Upper lobe of left lung (tissue), 4 donors: Measurements from ENCODE around the gene D2HGDH.

Experiments
- CTCF ChIP-seq, 6 experiments: fragments of 450-650 bp in 4 of 6; fragments of 200-600 bp in 2 of 6; sonication (generic) in 2 of 6; IDR thresholded peaks; one replicate each; pipeline ENCODE4 v1.5.1; 2016 to 2019; ENCODE audit warnings: antibody characterized with exemption in 6 of 6
- POLR2A ChIP-seq, 4 donors: fragments of 450-650 bp; IDR thresholded peaks; one replicate each; pipeline ENCODE4 v1.5.1; 2016 to 2017; ENCODE audit warnings: antibody characterized with exemption in 4 of 4, mild to moderate bottlenecking in 2 of 4

- TF ChIP-seq CTCF (IDR thresholded peaks at IDR 0.05), result no peak
- no peak for TF ChIP-seq POLR2A (IDR thresholded peaks at IDR 0.05)
These were observed 68.2 kb downstream of the D2HGDH start for GRCh38 chr2:241802421-241803318.
